Activated CD4-positive, CD25-positive, alpha-beta regulatory T cell treated with anti-CD3 and anti-CD28 coated beads, Interleukin-2, amount 50 U/mL, for 16 hours (primary cell): ENCODE data around the gene BEX2.
"Not testable (repeated sequence)": the region's sequence is repeated elsewhere in the genome, so short reads cannot be mapped to it uniquely, and the experiment has no call there.

Experiments used
- DNase-seq: peaks from one replicate; pipeline ENCODE4 v3.0.0-alpha.2; 2020; ENCODE audit warnings: low read depth, low spot score

Gene BEX2

DNA sequence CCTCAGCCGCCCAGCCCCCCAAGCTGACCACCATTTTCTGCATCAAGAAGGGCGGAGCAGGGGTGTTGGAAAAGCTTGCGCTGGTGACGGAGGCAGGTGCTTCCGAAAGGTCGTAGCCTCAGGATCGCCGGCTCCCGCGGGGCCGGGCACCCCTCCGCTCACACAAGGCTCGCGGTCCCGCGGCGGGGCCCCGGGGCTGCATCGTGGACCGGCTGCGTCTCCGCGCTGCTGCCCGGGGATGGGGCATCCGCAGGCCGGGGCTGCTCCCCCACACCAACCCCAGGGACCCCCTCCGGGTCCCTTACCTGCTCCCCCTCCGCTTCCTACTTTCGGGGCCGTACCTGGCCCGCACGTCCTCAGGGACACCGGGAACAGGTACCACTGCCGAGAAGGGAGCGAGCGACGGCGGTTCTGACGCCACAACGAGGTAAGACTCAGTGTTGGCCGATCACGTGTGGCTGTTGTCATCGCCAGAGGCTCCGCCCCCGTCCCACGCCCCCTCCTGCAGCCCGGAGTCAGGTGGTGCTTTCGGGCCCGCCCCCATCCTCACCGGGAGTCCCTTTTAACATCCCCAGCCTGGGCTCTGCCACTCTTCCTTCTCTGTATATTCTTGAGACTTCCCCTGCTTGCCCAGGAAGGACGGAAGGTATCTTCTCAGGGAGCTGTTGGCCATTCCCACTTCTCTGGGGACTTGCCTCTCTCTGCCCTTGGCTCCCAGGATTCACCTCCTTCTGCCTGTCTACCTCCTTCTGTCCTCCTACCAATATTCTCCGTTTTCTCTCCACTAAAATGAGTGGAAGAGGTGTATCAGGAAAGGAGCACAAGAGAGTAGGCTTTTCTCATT is at the start of gene BEX2:
TSS of gene BEX2 (minus strand) at position 436 of the 844 bp plus-strand sequence. CDS start 1,014 bp downstream, outside the sequence.
- DNase-seq: peak; percentile 55

DNA sequence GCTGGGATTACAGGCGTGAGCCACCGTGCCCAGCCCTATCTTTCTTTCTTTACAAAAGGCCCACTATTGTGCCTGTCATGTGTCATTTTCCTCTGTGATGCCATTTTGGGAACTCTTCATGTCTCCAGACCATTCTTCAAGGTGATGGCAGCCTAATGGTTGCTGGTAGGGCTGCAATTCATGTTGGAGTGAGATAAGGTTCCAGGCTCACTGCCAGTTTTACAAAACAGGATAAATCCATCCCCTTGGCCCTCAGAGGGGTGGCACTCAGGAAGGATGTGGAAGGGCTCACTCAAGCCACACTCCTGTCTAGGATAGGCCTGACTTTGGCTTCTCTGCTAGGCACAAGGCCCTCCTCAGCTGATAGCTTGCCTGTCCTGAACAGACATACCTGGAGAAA is 49.3 kb upstream of the BEX2 start:
- DNase-seq: no peak

DNA sequence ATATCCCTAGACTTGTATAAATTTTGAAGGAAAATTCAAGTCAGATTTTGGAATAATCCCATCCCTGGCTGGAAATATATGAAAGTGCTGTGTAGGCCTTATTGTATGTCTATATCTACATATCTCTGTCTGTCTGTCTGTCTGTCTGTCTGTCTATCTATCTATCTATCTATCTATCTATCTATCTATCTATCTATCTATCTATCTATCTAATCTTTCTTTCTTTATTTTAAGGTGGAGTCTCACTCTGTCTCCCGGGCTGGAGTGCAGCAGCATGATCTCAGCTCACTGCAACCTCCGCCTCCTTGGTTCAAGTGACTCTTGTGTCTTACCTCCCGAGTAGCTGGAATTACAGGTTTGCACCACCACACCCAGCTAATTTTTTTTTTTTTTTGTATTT is 48.8 kb upstream of the BEX2 start:
- DNase-seq: not testable (repeated sequence)

DNA sequence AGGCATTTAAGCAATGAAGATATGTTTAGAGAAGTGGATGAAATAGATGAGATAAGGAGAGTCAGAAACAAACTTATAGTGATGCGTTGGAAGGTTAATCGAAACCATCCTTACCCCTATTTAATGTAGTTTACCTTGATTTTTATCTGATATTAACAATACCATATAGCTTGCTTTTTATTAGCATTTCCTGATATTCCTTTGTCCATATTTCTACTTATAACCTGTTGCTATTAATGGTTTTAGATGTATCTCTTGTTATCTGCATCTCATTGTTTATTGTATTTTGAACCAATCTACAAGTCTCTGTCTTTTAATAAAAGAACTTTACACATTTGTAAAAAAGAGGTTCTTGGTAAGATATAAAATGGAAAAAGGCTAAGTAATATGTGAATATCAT is 47.1 kb upstream of the BEX2 start:
- DNase-seq: no peak

DNA sequence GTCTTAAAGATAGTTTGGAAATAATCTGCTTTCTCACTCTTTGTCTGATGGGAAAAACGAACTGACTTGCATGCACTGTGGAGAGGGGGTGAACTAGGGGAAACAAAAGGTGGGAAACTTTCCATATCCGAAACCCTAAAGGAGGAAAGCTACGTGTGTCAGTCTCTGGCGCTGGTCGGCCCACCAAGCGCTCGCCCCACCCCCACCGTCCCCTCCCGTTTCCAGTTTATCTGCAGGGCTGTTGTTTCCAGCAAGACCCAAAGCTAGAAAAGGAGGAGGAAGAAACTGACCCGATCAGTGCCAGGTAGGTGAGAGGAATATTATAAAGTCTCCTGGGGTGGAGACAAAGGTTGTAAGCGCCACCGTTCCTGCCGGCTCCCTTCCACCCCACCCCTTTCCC is 46.1 kb upstream of the BEX2 start:
- DNase-seq: no peak

DNA sequence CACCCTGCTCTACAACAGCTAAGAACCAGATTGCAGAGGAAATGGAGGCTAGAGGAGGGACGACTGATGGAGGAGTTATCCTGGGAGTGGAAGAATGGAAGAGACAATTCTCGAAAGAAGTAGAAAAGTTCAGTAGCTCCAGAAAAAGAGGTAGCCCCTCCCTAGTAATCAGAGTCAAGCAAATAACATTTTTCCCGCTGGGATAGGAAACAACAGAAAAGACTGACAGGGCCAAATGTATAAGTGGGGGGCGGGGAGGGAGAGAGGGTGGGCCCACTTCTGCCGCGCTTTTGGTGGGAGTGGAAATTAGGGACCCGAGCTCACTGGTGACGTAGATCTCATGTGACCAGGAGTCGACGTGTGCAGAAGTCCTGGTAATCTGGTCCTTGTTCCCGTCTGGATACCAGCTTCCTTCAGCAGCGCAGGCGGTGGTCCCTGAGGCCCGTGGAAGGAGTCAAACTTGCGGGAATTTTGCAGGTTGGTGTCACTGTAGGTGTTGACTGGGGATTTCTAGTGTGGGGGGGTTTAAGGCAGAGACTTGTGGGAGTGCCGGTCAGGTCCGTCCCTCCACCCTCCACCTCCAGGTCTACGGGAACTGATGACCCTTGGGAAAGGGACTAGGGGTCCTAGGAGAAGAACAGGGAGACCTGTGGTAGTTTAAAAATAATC is 45.5 kb upstream of the BEX2 start, which contains the start of gene TCEAL9:
TSS of gene TCEAL9 (plus strand) at position 377 of the 669 bp plus-strand sequence. CDS start 1,179 bp downstream, outside the sequence.
- DNase-seq: no peak

DNA sequence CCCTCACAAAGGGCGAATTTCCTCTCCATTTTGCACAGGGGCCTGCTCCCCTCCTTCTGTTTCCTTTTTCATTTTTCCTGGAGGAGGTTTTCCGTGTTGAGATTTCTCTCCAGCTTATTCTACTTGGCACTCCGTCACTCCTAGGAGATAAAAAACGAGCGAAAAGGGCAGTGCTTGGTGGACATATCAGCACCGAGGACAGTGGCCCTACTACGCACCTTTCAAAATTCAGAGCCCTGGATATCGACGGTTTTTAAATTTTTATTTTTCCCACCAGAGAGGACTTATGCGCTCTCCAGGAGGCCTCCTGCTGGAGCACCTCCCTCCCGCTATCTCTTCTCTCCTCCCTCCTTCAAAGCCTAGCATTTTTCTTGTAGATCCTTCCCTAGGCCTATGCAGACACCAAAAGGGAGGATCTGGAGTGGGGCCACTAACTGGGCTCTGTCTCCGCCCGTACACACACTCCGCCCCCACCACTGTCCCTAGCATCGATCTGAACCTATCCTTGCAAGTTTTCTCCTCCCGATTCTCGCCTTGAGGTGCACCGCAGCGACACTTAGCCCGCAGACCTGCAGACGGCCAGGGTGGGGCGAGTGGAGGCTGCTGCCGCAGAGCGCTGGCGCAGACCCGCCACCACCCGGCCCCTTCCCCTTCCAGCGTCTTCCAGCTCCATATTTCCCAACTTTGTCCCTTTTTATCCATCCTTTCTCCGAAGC is 37.0 kb upstream of the BEX2 start:
- no peak for DNase-seq

DNA sequence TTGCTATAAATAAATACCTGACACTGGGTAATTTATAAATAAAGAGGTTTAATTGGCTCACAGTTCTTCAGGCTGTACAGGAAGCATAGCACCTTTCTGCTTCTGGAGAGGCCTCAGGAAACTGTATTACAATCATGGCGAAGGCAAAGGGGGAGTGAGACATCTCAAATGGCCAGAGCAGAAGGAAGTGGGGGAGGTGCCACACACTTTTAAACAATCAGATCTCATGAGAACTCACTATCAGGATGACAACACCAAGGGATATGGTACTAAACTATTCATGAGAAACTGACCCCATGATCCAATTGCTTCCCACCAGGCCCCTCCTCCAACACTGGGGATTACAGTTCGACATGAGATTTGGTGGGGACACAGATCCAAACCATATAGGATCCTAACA is 33.8 kb upstream of the BEX2 start:
- no peak for DNase-seq

DNA sequence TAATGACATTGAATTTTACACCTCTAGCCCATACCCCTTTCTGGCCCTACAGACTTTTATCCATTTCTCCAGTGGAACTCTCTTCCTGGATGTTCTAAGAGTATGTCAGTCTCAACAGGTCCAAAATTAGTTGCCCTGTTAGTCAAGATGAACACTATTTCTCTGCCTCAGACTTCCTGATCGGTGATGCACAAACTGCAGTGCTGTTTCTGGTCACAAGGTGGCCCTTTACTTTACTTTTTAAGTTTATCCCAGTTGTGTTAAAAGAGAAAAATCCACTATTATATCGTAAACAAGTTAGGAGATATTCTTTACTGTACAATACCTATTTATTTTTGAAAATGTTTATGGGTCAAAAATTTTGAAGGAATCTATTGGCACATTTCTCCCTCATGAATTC is 32.3 kb upstream of the BEX2 start:
- DNase-seq: no peak

DNA sequence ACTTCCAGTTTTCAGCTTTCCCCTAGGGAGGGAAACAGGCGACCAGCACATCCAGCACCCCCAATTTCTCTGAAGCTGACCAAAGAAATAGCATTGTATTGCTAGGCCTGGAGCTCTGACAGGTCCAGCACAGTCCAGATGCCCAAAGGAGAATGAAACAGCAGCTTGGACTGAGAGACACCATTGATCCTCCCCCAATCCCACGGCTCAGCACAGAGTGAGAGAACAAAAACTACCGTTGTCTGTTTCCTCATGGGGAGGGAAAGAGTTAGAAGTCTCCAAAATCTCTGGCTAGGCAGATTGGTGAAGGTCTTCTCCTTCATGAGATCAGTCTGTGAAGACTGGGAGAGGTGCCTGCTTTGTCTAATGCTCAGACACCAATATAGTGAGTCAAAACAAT is 27.9 kb upstream of the BEX2 start:
- no peak for DNase-seq

DNA sequence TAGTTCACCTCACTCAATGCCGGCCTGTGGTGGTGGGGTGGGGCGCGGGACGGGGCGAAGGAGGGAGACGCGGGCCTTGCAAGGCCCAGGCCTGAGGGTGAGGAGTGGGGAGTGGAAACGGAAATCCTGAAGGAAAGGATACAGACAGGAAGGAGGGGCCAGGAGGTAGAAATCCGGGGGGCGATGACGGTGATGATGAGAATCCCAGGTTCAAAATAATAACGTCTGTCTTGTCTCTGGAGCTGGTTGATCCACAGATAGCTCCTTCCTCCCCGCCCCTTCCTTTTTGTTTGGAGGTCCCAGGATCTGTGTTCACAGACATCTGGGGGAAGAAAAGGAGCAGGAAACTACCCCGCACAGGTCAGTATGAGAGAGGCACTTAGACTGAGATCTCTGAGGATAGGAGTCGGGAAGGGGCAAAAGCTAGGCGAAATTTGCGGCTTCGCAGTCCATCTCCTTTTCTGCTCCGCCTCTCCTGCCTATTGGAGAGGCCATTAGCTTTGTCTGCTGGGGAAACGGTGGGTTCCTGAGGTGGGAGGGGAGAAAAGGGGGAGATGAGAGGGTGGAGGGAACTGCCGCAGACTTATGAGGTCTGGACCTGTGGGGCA is 20.0 kb upstream of the BEX2 start:
- DNase-seq: no peak

DNA sequence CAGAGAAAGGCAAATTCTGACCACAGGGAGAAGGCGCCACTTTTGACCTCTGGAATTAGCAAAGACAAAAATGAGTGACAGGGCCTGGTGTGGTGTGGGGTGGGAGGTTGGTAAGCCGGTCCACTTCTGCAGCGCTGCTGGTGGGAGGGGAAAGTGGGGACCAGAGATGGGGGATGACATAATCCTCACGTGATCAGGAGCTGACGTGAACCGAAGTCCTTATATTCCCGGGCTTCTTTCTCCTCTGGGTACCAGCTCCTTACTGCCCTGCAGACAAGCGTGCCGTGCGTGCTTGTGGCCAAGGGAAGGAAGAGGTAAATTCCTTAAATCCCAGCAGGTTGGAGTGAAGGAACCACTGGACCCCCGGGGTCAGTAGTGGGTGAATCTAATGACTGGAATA is 19.2 kb upstream of the BEX2 start, which contains the start of gene TCEAL7:
TSS of gene TCEAL7 (plus strand) at position 249 of the 400 bp plus-strand sequence. CDS start 1,165 bp downstream, outside the sequence.
- no peak for DNase-seq

DNA sequence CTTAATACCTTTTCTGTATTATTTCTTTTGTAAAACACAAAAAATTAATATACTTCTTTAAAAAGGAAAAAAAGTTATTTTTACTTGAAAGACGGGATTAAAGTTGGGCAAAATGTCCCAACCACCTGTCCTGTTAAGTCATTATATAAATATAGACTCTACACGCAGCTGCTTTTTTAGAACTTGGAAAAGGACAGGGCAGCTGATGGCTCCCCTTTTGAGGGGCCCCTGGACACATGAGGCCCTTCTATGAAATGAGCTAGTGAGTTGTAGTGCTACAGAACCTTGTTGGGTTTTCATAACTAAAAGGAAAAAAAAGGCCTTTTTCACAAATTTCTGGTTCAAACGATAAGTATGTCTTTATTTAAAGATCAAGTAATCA is 600 bp upstream of the BEX2 start:
- no peak for DNase-seq

DNA sequence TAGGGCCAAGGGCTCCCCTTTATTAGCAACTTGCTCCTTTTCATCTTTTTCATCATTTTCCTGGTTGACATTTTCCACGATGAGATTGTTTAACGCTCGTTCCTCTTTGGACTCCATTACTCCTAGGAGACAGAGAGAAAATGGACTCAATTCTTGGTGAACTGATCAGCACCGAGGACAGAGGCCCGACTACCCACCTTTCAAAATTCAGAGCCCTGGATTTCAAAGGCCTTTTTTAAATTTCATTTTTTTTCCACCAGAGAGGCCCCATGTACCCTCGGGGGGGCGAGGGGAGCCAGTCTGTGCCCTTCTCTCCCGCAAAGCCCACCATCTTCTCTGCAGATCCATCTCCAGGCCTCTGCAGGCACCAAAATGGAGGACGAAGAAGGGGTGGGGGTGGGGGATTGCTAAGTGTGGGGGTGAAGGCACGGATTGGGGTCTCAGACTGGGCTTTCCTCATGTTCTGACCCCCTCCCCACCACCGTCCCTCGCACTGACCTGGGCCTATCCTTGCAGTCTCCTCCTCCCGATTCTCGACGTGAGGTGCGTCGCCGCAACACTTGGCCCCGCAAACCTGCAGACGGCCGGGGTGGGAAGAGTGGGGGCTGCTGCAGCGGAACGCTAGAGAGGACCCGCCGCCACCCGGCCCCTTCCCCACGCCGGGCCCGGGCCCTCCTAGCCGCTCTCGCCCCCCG is 783 bp downstream of the BEX2 start:
- no peak for DNase-seq

DNA sequence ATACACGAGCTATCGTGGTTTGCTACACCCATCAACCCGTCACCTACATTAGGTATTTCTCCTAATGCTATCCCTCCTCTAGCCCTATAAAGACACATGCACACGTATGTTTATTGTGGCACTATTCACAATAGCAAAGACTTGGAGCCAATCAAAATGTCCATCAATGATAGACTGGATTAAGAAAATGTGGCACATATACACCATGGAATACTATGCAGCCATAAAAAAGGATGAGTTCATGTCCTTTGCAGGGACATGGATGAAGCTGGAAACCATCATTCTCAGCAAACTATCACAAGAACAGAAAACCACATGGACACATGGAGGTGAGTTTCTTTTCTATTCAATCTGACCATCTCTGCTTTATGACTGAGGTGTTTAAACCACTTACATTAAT is 5.1 kb downstream of the BEX2 start:
- not testable (repeated sequence) for DNase-seq

DNA sequence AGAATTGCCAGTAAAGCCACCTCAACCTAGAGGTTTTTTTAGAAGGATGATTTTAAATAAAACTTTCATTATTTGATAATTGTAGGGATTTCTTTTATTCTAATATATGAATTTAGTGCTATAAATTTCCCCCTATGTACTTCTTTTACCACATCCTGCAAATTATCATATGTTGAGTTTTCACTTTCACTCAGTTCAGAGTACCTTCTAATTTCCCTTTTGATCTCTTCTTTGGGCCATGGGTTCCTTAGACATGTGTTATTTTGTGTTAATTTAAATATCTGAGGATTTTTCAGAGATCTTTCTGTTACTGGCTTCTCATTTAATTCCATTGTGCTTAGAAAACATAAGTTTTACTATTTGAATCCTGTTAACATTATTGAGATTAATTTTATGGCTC is 6.1 kb downstream of the BEX2 start:
- DNase-seq: no peak

DNA sequence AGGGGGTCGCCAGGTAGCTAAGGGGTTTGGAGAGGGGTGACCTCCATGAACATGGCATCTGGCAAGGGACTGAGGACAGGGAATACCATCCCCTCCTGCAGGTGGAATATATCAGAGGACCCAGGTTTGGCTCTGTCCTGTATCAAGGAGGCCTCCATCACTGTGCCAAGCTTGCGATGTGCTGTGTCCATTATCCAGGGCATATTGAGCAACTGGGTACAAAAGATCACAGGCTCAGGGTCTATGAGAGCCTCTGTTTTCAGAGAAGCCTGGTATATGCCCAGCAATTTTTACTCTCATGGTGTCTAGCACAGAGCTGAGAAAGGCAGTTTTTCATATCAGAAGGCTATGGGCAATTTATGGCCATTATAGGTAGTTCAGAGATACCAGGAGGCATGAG is 17.7 kb downstream of the BEX2 start:
- DNase-seq: no peak

DNA sequence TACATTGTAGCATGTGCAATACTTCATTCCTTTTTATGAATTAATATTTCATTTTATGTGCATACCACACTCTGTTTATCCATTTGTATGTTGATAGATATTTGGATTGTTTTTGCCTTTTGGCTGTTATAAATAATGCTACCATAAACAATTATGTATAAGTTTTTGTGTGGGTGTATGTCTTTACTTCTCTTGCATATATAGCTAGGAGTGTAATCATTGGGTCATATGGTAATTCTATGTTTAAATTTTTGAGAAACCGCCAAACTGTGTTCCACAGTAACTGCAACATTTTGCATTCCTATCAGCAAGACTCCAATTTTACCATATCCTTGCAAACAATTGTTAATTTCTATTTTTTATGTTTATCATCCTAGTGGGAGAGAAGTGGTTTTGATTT is 31.2 kb downstream of the BEX2 start:
- no peak for DNase-seq

DNA sequence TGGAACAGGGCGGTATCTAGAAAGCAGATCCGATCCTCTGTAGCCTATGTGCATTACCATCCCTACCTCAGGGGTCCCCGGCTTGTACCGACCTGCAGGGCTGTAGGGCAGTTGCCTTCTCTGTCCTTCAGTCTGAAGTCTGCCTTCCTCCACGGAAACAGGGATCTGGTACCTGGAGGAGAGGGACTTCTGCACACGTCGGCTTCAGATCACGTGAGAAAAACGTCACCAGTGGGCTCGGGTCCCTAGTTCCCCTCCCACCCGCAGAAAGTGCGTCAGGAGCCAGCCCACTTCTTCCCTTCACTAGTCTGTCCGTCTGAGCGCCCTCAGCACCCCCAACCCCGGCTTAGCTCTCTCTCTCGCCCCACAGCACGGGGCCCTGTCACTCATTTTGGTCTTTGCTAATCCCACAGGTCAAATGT is 34.2 kb downstream of the BEX2 start, which contains the start of gene TCEAL5:
TSS of gene TCEAL5 (minus strand) at position 170 of the 422 bp plus-strand sequence. CDS start 2,187 bp downstream, outside the sequence.
- DNase-seq: no peak

DNA sequence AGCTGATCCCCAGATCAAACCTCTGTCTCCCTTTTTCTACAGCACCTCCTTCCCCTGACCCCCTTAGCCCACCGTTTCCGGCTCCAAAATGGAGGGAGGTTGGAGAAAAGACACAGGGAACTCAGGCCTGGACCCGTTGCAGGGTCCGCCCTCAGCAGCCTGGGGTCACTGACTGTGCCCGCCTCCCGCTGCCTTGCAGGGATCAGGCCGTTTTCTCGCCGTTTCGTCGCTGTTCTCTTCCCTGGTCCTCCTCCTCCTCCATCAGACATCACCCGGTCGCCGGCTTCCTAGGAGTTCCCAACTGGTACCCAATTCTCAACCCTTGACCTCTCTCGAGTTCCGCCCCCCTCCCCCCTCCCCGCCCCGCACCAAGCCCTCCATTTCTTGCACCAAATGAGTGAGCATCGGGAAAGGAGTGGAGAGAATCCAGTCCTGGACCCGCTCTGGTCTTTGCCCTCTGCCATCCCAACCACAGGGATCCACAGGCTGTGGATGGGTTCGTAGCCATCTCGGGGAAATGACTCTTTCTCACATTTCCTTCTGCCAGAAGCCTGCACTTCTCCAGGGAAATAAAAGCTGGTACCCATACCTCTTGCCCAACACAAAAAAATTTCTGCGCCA is 34.7 kb downstream of the BEX2 start:
- no peak for DNase-seq

DNA sequence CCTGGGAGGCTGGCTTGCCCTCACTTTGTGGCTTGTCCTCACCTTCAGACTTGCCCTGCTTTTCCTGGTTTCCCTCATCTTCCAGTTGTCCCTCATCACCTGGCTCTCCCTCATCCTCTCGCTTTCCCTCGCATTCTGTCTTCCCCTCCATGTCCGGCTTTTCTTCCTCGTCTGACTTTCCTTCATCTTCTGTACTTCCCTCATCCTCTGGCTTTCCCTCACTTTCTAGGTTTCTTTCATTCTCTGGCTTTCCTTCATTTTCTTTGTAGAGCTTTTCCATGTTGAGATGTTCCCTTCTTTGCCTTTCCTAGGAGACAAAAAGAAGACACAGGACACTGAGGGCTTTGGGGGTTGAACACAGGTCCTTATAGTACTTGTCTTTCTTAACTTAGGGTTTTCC is 36.5 kb downstream of the BEX2 start:
- DNase-seq: no peak
